K562 (cell line): Measurements from ENCODE around the gene SRCAP. TPM values are rescaled to one million over a fixed set of nuclear protein-coding genes. Genes with fewer than 3 reads are reported as not detected.

Experiments used
- CAMTA2 ChIP-seq: fragments of 250-450 bp; sonication (Bioruptor Pico); conservative IDR thresholded peaks from 2 replicates; pipeline ENCODE4 v1.5.1; 2022
- CREB3L1 ChIP-seq: fragments of 450-650 bp; IDR thresholded peaks from 2 replicates; pipeline ENCODE4 v1.6.1; 2014; ENCODE audit warnings: low read depth, mild to moderate bottlenecking, moderate library complexity, borderline replicate concordance
- CTCF ChIP-seq, 3 experiments: IDR thresholded peaks in 2 of 3; conservative IDR thresholded peaks in 1 of 3; 2 replicates each; pipeline ENCODE4 v1.5.1; 2011 to 2012; ENCODE audit warnings: low read length in 3 of 3, mild to moderate bottlenecking in 3 of 3, control low read depth in 2 of 3, improper control_type of control experiment in 1 of 3, inconsistent platforms in 1 of 3, low read depth in 1 of 3, mixed read lengths in 1 of 3, moderate library complexity in 1 of 3; ENCODE audit not compliant: insufficient read depth in 2 of 3
- CXXC5 ChIP-seq: fragments of 250-450 bp; sonication (Bioruptor Pico); IDR thresholded peaks from 2 replicates; pipeline ENCODE4 v1.8.0; 2022; ENCODE audit warnings: inconsistent platforms, mild to moderate bottlenecking, moderate library complexity
- FOXJ2 ChIP-seq: fragments of 200-800 bp; sonication (Bioruptor generic); IDR thresholded peaks from 2 replicates; pipeline ENCODE4 v1.6.1; 2016; ENCODE audit warnings: missing genetic modification characterization, missing compliant biosample characterization
- GATA2 ChIP-seq: sonication (generic); formaldehyde crosslinking; IDR thresholded peaks from 2 replicates; pipeline ENCODE4 v1.4.0; 2020; ENCODE audit warnings: mild to moderate bottlenecking, missing genetic modification reagents
- GTF2F1 ChIP-seq: IDR thresholded peaks from 2 replicates; pipeline ENCODE4 v1.6.1; 2011; ENCODE audit warnings: low read depth, low read length, improper control_type of control experiment
- HMBOX1 ChIP-seq: sonication (generic); IDR thresholded peaks from 2 replicates; pipeline ENCODE4 v1.6.1; 2016
- HNRNPLL ChIP-seq: fragments of 200-400 bp; formaldehyde crosslinking; IDR thresholded peaks from 2 replicates; pipeline ENCODE4 v1.6.1; 2017; ENCODE audit warnings: low read length, low read depth, mild to moderate bottlenecking; ENCODE audit not compliant: poor library complexity, severe bottlenecking
- HNRNPUL1 ChIP-seq: fragments of 200-400 bp; formaldehyde crosslinking; IDR thresholded peaks from 2 replicates; pipeline ENCODE4 v1.6.1; 2017; ENCODE audit warnings: low read length
- MCM7 ChIP-seq, 2 experiments: fragments of 450-650 bp; IDR thresholded peaks; 2 replicates each; pipeline ENCODE4 v1.6.1; 2016 to 2018
- MECOM ChIP-seq: fragments of 250-450 bp; sonication (Bioruptor Pico); IDR thresholded peaks from 2 replicates; pipeline ENCODE4 v1.8.0; 2022; ENCODE audit warnings: inconsistent platforms
- PKNOX1 ChIP-seq: fragments of 450-650 bp; IDR thresholded peaks from 2 replicates; pipeline ENCODE4 v1.6.1; 2016
- SUPT5H ChIP-seq: fragments of 450-650 bp; IDR thresholded peaks from 2 replicates; pipeline ENCODE4 v1.6.1; 2016
- TAF9B ChIP-seq: fragments of 450-650 bp; IDR thresholded peaks from 2 replicates; pipeline ENCODE4 v1.6.1; 2018; ENCODE audit warnings: mild to moderate bottlenecking; ENCODE audit not compliant: partially characterized antibody
- UBTF ChIP-seq, 2 experiments: IDR thresholded peaks; 2 replicates each; pipeline ENCODE4 v1.6.1; 2012; ENCODE audit warnings: improper control_type of control experiment in 2 of 2, low read depth in 2 of 2, low read length in 2 of 2, borderline replicate concordance in 1 of 2
- ZBTB43 ChIP-seq: sonication (generic); formaldehyde crosslinking; IDR thresholded peaks from 2 replicates; pipeline ENCODE4 v1.8.0; 2023; ENCODE audit warnings: mild to moderate bottlenecking, missing genetic modification reagents
- ZNF354B ChIP-seq: fragments of 250-450 bp; sonication (Bioruptor Pico); IDR thresholded peaks from 2 replicates; pipeline ENCODE4 v1.4.0; 2020
- ZNF408 ChIP-seq: fragments of 250-450 bp; sonication (Bioruptor Pico); IDR thresholded peaks from 2 replicates; pipeline ENCODE4 v1.4.0; 2020; ENCODE audit warnings: low read depth, mild to moderate bottlenecking, moderate library complexity
- polyA plus RNA-seq, 8 experiments: library from polyadenylated mRNA; depleted of rRNA in 4 of 8; stranded (reverse) in 5 of 8; unstranded in 3 of 8; fragments of >200 nt; fragmentation: Nextera tagmentation in 2 of 8; fragmentation: Illumina TruSeq in 1 of 8; extraction: Ambion mirVana in 2 of 8; extraction: Trizol in 1 of 8; gene quantifications; 2 replicates each; pipeline versions ENCODE4 v1.2.1 to v1.2.3, GENCODE V29; 2011 to 2014; ENCODE audit warnings: inconsistent platforms in 1 of 8, missing spikeins in 1 of 8
- total RNA-seq, 7 experiments: library from RNA; depleted of rRNA in 6 of 7; stranded (reverse); fragments of >200 nt in 6 of 7; fragmentation: Illumina TruSeq in 2 of 7; extraction: Trizol in 2 of 7; gene quantifications; 2 replicates each; pipeline versions ENCODE4 v1.2.1 to v1.2.3, GENCODE V29; 2011 to 2021; ENCODE audit warnings: low replicate concordance in 1 of 7

Gene SRCAP
- total and polyA plus RNA-seq, 9 of the 15 experiments (the other 6 are each of a cell fraction or from before 2014, with no cell fraction given) = 0.21 to 62.6 (median 5.8) TPM

- no peak for TF ChIP-seq HMBOX1
- peak; percentile 73; the same call in 1 of the 2 replicates for TF ChIP-seq SUPT5H
- peak in 2 of 3 experiments; percentile 31 to 32; a peak in 3 of 6 replicates for TF ChIP-seq CTCF (IDR thresholded peaks at IDR 0.05 in 2 of 3, conservative IDR thresholded peaks at IDR 0.05 in 1 of 3; ENCODE audit: insufficient read depth in 2 of 3, low read depth in 1 of 3, low read length in 3 of 3)
- no peak for TF ChIP-seq MECOM (CRISPR knock-in tag)
- TF ChIP-seq CREB3L1 = peak; percentile 69; the same call in 1 of the 2 replicates
- TF ChIP-seq HNRNPLL = peak; percentile 84
- TF ChIP-seq PKNOX1 = peak; percentile 42; the same call in 1 of the 2 replicates
- TF ChIP-seq MCM7 (IDR thresholded peaks at IDR 0.05) = no peak
- 0 out of 2 replicates have a peak, but pooled peaks have one; percentile 52 for TF ChIP-seq GTF2F1
- peak in 1 of 2 experiments; percentile 39; a peak in 1 of 4 replicates for TF ChIP-seq UBTF (IDR thresholded peaks at IDR 0.05; ENCODE audit: borderline replicate concordance in 1 of 2, low read depth in 2 of 2, low read length in 2 of 2)
- no peak for TF ChIP-seq ZNF408 (CRISPR knock-in tag)
- no peak for TF ChIP-seq CAMTA2 (CRISPR knock-in tag)
- TF ChIP-seq TAF9B = no peak
- TF ChIP-seq CXXC5 = peak; percentile 94
- no peak for TF ChIP-seq HNRNPUL1
- no peak for TF ChIP-seq FOXJ2 (tag)
- no peak for TF ChIP-seq GATA2 (CRISPR knock-in tag)
- no peak; the same call in 1 of the 2 replicates for TF ChIP-seq ZNF354B (CRISPR knock-in tag)
- 0 out of 2 replicates have a peak, but pooled peaks have one; percentile 17 for TF ChIP-seq ZBTB43 (CRISPR knock-in tag)
These were observed 48.4 kb upstream of the SRCAP start, which contains the start of gene PRR14 (continued) for GRCh38 chr16:30650369-30651123.
